Activated CD8-positive, alpha-beta memory T cell treated with anti-CD3 and anti-CD28 coated beads for 24 hours (primary cell): ENCODE measurements around the gene TACC3.
A peak's percentile ranks its signal among the peaks of the same experiment; 100 is the strongest.

Experiments used
- DNase-seq: peaks from one replicate; pipeline ENCODE4 v3.0.0-alpha.2; 2020

Gene TACC3

DNA sequence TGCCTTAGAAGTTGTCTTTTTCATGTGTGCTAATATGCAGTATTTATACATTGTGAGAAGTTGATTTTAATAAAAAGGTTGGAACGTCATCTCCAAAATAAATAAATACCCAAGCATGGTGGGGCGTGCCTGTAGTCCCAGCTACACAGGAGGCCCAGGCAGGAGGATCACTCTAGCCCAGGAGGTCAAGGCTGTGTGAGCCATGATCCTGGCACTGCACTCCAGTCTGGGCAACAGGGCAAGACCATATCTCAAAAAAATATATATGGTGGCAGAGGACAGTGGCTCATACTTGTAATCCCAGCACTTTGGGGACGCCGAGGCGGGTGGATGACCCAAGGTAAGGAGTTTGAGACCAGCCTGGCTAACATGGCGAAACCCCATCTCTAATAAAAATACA is 15.6 kb upstream of the TACC3 start:
- no peak for DNase-seq

DNA sequence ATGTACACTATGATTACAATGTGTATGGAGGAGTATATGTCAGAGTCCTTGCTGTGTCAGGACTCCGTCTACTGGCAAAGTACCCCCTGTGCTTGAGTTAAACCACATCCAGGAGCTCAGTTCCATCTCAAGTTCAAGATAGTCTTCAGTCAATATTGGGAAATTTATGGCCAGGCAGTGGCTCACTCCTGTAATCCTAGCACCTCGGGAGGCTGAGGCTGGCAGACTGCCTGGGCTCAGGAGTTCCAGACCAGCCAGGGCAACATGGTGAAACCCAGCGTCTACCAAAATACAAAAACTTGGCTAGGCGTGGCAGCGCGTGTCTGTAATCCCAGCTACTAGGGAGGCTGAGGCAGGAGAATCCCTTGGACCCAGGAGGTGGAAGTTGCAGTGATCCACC is 15.0 kb upstream of the TACC3 start:
- no peak for DNase-seq

DNA sequence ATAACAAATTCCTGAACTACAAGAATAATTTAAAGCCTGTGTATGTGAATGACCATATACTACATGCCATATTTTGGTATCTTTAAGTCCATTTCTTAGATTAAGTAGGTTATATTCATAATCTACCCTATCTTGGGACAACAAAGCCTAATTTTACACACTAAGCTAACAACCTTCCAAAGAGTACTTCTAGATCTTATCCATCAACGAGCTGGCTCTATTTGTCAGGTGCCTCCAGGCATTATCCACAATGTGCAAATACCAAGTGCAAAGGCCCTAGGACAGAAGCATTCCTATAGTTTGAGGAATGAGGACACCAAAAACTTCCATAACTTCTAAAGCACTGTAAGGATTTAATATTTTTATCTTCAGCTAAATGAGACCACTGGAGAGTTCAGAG is 12.7 kb upstream of the TACC3 start:
- DNase-seq: no peak

DNA sequence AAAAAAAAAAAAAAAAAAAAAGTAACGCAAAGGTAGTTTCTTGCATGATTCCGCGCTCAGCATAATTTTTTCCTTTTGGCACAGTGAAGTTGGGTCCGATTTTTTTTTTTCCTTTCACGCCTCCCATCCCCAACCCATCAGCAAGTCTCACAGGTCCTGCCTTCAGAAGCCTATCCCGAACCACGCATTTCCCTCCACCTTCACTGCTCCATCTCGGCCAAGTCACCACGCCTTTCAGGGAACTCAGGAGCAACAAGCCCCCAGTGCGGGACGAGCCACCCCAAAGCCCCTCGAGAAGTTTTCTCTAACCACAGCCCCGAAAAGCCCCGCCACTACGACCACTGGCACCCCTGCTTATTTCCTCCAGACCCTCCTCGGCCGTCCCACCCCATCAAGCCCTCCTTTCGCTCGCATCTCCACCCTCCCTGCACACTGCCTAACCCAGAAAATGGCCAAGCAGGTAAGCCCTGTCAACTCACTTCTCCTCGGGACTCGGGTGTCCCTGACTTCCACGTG is 10.2 kb upstream of the TACC3 start:
- peak; percentile 79 for DNase-seq

DNA sequence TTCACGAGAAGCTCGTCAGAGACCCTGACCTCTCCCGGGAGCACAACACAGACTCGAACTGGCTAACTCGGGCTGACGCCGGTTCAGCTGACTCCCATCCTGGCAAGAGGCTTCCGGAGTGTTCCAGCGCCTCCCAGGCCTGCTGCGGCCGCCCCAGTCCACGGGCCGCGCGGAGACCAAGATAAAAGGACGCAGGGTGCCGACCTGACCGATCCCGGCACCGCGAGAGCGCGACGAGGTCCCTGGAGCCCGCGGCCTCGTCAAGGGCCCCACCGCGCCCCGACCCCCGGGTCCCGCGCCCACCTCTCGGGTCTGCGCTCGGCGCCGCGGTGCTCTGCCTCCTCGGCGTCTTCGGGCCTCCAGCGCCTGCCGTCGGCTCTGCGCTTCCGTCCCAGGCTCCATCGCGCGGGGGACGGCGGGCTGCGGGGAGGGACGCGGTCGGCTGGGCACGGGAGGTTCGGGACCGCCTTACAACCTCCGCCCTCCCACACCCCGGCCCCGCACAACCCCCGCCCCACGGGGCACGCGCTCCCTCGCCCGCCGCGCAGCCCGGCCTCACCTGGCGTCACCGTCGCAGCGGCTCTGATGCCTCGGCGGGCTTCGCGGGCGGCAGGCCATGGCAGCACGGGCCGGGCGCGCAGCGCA is 9.6 kb upstream of the TACC3 start:
- DNase-seq: no peak

DNA sequence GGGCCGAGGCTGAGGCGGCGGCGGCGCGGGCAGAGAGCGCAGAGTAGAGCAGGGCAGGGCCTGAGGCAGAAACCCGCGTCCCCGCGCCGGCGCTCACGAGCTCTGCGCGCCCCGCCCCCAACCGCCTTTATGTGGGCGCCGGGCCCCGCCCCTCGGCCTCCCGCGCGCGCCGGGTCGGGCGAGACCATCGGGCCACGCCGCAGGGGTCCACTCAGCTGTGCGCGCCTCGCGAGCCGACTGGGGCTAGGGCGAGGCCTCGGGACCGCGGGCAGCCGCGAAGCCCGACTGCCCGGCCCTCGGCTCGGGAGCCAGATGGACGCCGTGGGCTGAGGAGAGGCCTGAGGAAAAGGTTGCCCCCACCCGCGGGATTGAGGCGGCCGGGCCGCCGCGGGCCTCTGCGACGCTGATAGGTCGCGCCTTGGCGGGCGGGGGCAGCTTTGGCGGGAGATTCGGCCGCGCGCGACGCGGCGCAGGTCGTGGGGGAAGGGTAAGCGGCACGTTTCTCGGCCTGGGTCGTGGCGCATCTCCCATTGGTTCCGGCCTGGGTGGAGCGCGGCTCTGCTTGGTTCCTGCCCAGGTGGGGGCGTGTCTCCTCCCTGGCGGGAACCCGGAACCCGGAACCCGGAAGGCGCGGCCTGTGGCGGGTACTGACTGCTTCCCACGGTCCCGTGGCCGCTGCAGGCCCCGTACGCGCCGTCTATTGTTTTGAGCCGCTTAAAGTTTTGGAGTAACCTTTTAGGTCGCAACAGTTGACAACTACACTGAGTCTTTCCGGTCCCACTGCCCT is 8.9 kb upstream of the TACC3 start, which contains the start of gene SLBP:
Gene SLBP (minus strand): TSS at position 104 of the 787 bp plus-strand sequence. CDS start 131 bp downstream, outside the sequence.
- peak; percentile 98 for DNase-seq

DNA sequence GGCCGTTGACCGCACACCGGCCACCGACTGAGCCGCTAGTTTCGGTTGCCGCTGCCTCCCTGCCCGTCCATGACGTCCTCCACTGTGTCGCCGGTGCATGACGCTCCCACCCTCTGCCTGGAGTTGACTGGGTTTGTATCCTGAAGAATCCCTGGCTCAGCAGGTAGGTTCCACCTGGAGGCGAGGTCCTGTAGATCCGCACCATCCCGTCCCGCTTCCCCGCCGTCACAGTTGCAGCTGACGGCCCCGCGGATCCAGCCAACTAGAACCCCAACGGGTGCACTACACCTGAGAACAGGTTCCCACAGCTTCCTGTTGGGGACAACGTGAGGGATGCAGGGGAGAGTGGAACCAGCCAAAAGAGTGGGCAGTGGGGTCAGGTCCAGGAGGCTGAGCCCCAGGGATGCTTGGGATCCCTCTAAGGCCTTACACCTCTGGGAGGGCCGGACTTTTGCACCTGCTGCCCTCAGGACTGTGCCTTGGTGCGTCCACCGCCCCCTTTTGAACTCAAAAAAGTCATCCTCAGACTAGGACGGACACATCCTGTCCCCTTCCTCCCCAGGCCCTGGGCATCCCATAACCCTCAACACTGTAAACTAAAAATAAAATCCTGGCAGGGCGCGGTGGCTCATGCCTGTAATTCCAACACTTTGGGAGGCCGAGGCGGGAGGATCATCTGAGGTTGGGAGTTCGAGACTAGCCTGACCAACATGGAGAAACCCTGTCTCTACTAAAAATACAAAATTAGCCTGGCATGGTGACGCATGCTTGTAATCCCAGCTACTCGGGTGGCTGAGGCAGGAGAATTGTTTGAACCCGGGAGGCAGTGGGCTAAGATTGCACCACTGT is 8.1 kb upstream of the TACC3 start:
- DNase-seq: no peak

DNA sequence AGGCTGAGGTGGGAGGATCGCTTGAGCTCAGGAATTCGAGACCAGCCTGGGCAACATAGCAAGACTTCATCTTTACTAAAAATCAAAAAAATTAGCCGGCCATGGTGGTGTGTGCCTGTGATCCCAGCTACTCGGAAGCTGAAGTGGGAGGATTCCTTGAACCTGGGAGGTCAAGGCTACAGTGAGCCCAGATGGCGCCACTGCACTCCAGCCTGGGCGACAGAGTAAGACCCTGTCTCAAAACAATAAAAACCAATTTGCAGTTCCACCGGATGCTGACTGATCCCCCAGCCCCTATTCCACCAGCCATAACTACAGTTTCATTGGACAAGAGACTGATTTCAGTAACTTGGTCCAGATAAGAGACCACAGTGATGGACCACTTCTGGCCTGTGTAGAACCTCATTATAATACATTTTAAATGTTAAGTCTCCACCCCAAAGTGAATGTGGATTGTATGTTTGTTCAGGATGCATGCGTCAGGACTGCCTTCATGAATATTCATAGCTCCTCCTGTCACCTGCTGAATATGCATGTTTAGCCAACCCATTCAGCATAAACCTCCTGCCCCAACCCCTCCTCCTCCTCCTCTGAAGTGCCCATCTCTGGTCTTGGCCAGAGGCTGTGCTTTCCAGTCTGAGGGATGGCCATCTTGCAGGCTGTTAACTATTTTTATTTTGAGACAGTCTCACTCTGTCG is 6.9 kb upstream of the TACC3 start:
- no peak for DNase-seq

DNA sequence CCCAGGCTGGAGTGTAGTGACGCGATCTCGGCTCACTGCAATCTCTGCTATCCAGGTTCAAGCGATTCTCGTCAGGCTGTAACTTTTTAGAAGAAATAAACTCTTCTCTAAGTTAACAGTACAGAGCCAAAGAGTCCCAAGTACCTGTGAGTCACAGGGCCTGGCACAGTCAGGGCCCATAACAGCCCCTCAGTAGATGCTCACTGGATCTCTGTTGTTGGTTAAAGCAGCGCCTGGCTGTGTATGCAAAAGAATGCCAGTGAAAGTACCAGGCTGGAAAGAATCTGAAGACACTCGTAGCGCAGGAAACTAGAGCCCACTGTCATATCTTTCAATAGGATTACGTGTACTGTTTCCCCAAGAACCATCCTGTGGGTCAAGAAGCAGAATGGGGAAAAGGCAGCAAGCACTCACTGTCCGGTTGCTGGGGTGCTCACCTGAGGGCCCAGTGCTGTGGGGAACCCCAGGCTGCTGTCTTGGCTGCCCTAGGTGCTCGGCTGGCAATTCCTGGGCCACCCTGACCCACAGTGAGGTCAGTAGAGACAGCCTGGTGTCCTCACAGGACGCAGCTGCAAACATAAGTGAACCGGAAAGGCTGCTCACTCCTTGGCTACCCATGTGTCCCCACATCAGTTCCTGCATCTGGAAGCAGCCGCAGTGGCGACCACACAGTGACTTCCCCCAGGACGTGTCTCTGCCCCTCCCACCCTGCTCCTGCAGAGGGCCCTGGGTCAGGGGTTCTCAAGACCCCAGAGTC is 6.1 kb upstream of the TACC3 start:
- DNase-seq: no peak

DNA sequence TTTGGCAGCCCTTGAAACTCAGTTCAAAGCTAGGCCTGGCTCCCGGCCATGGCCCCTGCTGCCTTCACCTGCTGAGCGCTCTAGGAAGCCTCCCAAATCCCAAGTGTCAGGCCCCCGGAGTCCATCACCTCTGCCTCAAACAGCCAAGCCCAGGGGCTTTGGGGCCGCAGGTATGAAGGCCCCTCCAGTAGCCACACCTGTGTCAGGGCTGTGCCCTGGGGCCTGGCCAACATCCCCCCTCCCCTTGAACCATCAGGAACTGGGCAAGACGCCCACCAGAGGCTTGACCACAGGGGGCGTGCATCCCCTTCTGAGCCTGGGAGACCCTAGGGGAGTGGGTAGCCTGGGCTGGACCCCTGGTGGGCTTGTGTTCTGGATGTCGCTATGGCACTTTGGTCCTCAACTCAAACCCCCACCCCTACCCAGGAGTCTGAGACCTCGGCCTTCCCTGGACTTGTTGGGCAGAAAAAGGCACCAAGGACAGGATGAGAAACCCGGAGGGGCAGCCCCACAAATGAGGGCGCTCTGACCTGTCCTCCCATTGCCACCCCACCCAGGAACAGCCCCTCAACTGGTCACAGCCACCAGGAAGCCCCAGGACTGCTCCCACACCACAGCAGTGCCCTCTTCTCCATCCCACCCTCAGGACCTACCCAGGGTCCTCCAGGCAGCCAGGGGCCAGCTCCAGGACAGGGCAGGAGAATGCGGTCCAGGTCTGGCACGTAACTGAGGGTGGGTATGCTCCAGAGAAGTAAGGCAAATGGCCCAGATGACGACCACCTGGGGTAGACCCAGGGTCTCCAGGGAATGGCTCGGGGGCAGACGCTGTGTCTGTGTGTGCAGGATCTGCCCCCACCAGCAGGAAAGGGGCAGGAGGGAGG is 5.0 kb upstream of the TACC3 start:
- no peak for DNase-seq

DNA sequence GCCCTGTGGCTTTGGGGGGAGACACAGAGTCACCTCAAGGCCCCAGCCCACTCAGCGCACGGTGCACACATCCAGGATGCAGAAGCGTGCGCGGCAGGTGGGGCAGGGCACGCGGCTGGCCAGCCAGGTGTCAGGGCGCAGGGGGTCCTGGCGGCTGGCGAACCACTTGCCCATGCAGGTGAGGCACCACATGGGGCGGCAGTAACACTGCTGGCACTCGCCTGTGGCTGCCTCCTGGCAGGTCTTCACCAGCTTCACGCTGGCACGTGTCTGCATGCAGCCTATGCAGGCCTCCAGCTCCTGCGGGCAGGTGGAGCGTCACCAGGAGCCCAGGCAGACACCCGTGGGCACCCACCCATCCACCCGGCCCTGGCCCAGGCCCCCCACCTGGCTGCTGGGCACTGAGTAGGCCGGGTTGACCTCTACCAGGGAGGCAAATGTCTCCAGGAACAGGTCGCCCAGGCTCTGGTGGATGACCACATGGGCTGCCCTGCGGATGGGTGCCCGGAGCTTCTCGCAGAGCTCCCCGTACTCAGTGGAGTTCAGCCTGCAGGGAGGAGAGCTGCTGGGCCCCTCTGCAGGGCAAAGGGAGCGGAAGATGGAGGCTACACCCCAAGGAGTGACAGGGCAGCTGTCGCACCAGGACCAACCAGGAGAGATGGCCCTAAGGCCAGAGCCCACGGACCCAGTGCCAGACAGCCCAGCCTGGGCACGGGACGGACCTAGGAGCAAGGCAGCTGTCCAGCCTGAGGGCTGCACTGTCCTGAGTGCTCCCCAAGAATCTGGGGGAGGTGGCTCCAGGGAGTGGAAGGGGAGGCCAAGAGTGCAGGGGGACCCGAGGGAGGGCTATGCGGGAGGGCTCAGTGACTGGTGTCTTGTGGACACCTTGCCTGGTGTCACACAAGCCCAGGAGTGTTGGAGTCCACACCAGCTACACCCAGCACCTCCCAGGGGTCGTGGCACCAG is 3.9 kb upstream of the TACC3 start:
- peak; percentile 59 for DNase-seq

DNA sequence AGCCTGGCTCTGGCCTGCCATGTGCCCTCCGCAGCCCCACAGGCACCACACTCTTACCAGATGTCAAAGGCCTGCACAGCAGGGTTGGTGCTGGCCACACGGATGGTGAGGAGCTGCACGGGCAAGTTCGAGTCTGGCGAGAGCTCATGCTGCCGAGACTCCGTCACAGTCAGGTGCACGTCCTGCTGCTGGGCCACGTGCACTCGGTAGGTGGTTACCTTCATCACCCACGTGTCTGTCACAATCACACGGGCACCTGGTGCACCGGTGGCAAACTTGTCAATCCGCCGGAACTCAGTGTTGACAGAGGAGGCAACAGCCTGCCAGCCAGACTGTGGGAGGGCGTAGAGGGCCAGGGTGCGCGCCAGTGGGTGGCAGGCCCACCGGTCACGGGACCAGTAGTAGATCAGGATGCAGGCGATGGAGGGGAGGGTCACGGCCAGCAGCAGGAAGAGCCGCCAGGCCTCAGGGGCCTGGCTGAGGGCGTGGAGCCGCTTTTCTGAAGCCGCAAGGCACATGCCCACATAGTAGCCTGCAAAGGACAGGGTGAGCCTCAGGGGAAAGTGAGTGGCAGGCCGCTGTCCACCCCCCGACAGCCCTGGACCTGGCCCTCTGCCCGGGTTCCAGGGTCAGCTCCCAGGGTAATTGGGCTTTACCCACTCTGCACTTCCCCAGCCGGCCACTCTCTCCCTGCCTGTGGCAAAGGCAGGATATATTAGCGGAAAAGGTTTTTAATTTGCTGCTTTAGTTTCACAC is 3.0 kb upstream of the TACC3 start:
- no peak for DNase-seq

DNA sequence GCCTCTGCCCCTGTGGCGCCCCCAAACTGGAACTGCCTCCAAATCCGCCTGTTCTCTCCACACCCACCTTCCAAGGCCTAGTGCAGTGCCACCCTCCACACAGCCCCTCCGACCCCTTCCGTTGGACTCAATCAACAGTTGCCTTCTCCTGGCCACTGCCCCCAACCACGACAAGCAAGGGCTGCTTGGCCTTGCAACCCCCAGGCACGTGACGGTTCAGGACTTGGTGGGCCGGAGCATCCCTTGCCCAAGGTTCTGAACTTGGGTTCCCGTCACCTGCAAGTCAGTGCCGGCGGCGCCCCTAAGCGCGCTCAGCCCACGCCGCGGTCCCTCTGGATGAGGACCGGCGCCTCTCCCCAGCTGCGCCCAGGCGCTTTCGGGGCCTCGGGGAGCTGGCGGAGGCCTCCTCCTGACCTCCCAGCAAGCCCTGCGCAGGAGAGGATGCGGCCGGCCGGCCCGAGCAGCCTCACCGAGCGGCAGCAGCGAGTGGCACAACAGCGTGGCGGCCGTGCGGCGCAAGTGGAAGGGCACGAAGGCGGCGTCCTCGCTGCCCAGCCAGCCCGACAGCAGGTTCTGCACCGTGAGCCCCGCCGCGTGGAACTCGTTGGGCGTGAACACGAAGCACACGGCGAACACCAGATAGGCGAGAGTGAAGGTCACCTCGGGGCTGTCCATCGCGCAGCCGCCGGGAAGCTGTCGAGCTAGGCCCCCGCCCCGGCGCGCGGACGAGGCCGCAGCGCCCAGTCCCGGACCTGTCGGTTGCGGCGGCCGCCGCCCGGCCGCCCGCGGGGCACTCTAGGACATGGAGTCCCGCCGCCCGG is 948 bp upstream of the TACC3 start:
- peak; percentile 84 for DNase-seq

DNA sequence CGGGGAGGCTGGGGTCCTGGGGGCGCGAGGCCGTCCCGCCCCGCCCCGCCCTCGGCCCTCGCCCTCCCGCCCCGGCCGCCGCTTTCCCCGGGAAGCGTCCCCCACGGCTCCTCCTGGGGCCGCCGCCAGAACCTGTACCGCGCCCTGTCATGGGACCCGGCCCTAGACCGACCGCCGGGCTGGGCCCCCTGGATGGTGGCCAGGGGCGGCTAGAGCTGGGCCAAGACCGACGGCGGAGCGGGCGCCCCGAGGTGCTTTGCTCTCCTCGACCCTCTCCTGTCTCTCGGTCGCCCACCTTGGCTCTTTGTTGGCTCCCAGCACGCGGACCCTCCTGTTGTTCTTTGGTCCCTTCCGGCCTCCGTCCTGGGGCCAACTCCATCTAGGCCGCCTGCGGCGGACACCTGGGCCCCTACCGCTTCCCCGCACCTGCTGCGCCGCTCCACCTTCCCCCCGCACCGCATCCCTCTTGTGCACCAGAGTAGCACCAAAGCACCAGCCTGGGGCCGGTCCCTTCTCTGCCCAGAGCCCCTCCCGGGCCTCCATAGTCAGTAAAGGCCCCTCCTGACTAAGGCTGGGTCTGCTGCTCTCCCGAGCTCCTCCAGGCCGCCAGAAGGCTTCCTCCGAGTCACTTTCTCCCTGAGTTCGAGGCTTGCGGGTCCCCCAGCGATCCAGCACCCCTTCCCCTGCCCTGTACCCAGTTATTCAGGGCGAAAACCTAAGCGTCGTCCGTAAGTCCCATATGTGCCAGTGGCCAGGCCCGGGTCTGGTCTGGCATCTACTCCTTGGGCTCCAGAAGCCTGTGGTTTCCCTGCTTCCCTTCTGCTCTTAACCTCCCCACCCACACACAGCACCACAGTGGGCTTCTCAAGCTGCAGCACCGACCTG is 587 bp downstream of the TACC3 start:
- DNase-seq: peak; percentile 65

DNA sequence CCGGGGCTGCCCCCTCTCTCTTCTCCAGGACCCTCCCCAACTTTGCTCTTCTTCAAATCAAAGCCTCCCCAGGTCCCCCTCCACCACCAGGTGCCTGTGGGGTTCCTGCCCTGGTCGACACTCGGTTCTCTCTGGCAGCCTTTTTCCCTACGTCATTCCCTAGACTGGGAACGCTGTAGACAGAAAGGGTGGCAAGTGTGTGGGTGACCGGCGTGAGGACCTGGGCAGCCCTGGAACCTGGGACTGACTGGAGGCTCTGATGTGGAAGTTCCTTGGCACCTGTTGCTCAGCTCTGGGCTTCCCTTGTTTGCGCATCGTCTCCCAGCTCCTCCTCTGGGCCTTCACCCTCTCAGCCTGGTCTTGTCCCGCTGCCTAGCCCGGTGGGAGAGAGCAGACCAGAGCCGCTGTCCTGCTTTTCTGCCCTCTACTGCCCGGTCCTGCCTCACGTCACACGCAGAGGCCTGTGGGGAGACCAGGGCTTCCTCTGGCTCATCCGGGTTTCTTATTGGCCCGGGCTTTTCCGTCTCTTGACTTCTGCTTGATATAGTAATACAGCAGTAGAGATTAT is 1.3 kb downstream of the TACC3 start:
- no peak for DNase-seq

DNA sequence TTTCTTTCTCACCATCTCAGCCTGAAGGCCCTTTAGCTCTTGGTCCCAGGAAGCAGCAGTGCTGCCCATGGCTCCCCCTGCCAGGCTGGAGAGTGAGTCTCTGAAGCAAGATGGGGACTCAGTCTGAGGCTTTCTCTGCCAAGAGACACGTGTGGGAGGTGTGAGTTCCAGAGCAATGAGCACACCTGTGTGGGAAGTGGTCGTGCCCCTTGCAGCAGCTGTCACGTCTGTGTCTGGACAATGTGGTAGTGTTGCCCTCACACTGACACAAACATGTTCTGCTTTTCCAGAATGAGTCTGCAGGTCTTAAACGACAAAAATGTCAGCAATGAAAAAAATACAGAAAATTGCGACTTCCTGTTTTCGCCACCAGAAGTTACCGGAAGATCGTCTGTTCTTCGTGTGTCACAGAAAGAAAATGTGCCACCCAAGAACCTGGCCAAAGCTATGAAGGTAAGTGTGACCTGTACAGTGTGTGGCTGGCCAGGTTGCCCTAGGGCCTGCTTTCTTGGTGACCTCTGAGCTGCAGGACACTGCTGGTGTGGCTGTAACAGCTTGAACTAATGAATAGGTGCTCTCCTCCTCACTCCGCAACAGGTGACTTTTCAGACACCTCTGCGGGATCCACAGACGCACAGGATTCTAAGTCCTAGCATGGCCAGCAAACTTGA is 1.9 kb downstream of the TACC3 start:
- peak; percentile 82 for DNase-seq
